Coronary artery (tissue), 2 donors: ENCODE data around the gene DGCR2.

ENCODE experiments used
- DNase-seq: peaks from one replicate; pipeline ENCODE4 v3.0.0-alpha.2; 2017; ENCODE audit warnings: low spot score
- H3K27ac ChIP-seq, 2 donors: fragments of 200-600 bp; sonication (generic); one replicate each; pipeline ENCODE4 v1.5.1; 2016 to 2019
- H3K4me3 ChIP-seq: fragments of 200-600 bp; sonication (generic); 2 replicates; pipeline ENCODE4 v1.5.1; 2016; ENCODE audit warnings: mild to moderate bottlenecking, moderate library complexity
- CTCF ChIP-seq: fragments of 200-600 bp; sonication (generic); IDR thresholded peaks from one replicate; pipeline ENCODE4 v1.5.1; 2019; ENCODE audit warnings: antibody characterized with exemption

Gene DGCR2

GRCh38 chr22:19062139-19062942 is 59.9 kb downstream of the DGCR2 start:
- no peak overlapping the region for H3K4me3 ChIP-seq
- no peak overlapping the region for H3K27ac ChIP-seq
- no peak for TF ChIP-seq CTCF
- DNase-seq, result peak; percentile 38

GRCh38 chr22:19061471-19062138 is 60.6 kb downstream of the DGCR2 start:
- peak; percentile 57 for DNase-seq

GRCh38 chr22:19060356-19061009 is 61.7 kb downstream of the DGCR2 start:
- peak; percentile 29 for DNase-seq
- H3K27ac ChIP-seq, result no peak overlapping the region
- no peak for TF ChIP-seq CTCF
- no peak overlapping the region for H3K4me3 ChIP-seq

More at GRCh38 chr22:19061471-19062138, 60.6 kb downstream of the DGCR2 start:
- no peak for TF ChIP-seq CTCF
- Histone ChIP-seq H3K27ac (no peak overlapping the region), H3K4me3 (no peak overlapping the region)

GRCh38 chr22:19059481-19060278 is 62.5 kb downstream of the DGCR2 start:
- no peak for TF ChIP-seq CTCF
- Histone ChIP-seq H3K27ac (no peak overlapping the region), H3K4me3 (no peak overlapping the region)
- DNase-seq, result no peak

- no peak overlapping the region for H3K27ac ChIP-seq
- TF ChIP-seq CTCF, result no peak
- no peak for DNase-seq
- no peak overlapping the region for H3K4me3 ChIP-seq
Observed at GRCh38 chr22:19058713-19059451, 63.3 kb downstream of the DGCR2 start.

GRCh38 chr22:19057999-19058491 is 64.2 kb downstream of the DGCR2 start:
- Histone ChIP-seq H3K27ac (no peak overlapping the region), H3K4me3 (no peak overlapping the region)
- no peak for DNase-seq
- no peak for TF ChIP-seq CTCF
